Medulla oblongata (tissue), 1 donor: ENCODE results near the gene PRKCZ.
"Not testable (repeated sequence)": the region's sequence is repeated elsewhere in the genome, so short reads cannot be mapped to it uniquely, and the experiment has no call there.

Experiments
- DNase-seq: peaks from one replicate; pipeline ENCODE4 v3.0.0-alpha.2; 2015; ENCODE audit errors: extremely low spot score

The PRKCZ gene

DNA sequence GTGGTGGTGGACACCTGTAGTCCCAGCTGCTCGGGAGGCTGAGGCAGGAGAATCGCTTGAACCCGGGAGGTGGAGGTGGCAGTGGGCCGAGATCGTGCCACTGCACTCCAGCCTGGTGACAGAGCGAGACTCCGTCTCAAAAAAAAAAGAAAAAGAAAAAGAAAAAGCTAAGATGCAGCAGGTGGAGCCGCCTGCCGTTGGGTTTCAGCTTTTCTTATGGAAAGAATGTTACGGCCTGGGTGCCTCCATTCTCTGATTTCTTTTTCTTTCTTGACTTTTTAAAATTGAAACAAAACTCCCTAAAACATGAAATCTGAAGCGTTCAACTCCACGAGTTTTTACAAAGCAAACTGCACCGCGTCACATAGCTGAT is 64.4 kb downstream of the PRKCZ start:
- not testable (repeated sequence) for DNase-seq

DNA sequence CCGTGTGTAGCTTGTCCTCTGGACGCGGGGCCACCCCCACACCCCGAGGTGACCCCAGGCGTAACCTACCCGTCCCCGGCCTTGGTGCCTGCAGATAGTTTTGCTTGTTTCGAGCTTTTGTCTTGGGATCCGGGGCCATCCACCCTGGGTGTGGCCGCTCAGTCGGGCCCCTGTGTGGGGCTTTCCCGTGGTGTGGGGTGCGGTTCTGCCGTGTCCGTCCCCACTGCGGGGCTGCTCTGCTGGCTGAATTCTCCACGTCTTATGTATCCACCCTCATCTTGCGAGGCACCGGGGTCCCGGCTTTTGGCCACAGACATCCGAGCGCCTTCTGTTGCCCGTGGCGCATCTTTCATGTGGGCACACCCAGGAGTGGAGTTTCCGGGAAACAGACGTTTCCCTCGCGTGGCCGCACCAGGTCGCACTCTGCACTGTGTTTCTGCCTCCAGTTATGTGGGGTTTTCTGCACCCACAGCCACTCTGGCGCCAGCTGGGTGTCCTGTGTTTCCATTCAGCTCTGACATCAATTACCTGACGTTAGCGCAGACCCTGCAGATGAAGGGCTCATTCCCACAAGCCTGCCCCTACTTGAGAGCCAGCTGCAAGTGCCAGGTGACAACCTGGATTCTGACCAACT is 64.9 kb downstream of the PRKCZ start:
- no peak for DNase-seq

- DNase-seq, result no peak
Observed at GRCh38 chr1:2115702-2116341, 65.6 kb downstream of the PRKCZ start.

- no peak for DNase-seq
Observed at GRCh38 chr1:2119886-2120285, 69.7 kb downstream of the PRKCZ start.

DNA sequence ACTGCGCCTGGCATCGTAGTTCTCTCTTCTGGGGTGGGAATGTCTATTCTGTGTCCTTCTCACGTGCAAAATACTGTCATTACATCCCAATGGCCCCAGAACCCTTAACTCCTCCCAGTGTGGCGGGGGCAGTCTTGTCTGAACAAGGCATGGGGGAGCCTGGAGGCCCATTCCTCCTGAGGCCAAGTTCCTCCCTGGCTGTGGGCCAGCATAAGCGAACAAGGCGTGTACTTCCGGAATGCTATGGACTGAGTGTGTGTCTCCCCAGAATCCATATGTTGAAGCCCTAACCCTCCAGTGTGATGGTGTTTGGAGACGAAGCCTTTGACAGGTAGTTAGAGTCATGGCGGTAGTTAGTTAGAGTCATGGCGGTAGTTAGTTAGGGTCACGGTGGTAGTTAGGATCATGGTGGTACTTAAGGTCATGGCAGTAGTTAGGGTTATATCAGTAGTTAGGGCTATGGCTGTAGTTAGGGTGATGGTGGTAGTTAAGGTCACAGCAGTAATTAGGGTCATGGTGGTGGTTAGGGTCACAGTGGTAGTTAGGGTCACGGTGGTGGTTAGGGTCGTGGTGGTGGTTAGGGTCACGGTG is 71.0 kb downstream of the PRKCZ start:
- DNase-seq, result no peak

GRCh38 chr1:2121794-2122193 is 71.6 kb downstream of the PRKCZ start:
- DNase-seq, result not testable (repeated sequence)

- DNase-seq, result peak; percentile 75
Observed at GRCh38 chr1:2124446-2125198, 74.4 kb downstream of the PRKCZ start.

- peak; percentile 41 for DNase-seq
Observed at GRCh38 chr1:2125350-2126211, 75.4 kb downstream of the PRKCZ start.

DNA sequence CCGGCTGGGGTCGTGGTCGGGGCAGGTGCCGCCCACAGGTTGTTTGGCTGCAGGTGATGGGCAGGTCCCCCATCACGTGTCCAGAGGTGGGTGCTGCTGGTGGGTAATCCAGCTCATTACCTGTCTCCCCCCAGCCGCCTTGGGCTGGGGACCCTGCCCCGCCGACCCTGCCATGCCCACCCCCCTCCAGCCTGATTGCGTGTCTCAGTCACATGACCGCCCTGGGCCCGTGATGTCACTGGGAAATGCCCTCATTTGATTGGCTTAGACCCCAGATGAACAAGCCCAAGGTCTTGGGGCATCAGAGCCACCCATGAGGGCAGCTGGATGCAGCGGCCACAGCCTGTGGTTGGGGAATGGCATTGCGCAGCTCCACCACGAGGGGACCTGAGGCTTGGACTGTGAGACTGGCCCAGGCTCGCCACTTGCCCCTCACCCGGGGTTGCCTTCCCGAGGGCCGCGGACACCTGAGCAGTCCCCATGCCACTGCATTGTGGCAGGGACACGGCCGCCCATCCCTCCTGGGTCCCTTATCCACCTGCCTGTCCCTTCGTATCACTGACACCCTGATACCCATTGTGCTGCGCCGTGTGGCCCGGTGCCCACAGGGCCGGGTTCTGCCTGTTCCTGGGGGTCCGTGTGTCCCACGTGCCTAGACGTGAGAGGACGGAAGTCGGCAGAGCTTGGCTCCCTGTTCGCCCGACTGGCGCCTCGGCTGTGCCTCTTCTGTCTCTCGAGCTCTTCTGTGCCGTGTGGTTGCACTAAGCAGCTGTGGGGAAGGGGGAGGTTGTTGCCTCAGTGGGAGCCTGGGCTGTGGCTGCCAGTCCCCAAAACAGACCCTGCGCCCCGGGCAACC is 76.3 kb downstream of the PRKCZ start:
- DNase-seq, result peak; percentile 31

DNA sequence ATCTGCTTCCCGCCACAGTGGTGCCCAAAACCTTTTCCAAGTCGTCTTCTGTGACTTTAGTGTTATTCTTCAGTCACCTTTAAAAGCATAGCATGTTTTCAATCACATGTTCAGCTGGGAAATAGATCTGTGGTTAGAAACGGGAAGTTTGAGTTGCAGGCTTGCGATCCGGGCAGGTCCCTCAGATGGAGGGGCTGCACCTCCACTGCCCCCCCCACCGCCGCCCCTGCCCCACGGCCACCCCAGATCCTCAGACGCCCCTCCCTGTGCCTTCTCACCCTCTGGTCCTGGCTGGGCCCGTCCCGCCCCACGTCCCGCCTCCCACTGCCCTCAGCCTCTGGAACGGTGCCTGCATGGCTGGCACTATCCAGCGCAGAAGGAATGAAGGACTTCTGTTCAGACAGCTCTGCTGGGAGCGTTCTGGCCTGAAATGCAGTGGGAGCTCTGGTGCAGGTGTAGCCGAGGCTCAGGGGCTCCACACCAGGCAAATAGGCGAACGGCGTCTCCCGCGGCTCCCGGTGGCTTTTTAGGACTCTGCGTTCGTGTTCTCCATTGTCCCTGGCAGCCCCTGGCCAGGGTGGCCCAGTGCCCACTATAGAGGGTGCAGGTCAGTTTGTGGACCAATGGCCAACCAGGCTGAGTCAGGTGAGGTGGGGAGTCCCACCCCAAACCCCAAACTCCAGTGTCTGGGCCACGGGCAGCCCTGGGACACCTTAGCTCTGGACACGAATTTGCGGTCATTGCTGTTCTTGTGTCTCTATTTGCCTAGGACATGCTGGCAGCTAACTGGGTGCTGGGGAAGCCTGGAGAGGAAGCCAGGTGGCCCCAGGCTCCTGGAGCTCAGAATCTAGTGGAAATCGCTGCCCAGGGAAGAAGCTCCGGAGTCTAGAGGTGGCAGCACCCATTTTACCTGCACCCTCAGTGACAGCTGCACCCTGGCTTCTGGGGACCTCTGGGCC is 77.3 kb downstream of the PRKCZ start:
- DNase-seq, result peak; percentile 80

DNA sequence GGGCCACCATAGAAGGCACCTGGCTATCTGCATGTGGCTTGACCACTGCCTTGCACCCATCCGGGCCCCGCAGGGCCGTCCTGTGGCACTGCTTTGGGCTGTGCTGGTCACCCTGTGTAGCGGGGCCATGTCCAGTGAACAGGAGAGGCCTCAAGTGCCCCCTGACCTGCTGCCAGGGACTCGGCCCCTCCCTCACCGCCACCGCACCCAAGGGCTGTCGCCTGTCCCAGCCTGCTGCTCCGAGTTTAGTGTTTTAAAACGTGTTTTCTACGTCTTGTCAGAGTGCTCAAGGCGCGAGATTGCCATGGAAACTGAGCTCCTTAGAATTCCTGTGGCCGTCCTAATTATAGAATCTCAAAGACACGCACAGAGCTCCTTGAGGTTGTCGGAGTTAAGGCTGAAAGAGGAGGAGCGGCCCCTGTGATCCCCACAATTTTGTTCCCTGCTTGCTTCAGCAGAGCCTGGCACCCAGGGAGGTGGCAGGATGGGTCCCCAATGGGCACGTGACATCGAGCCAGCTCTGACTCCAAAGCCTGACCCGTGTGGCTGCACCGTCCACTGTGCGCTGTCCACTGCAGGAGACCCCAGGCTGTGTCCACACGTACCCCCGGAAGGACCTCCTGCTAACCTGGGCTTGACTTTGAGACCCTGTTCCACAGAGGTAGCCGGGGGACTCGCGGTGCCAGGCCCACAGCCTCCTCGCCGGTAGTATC is 78.1 kb downstream of the PRKCZ start:
- DNase-seq, result no peak

DNA sequence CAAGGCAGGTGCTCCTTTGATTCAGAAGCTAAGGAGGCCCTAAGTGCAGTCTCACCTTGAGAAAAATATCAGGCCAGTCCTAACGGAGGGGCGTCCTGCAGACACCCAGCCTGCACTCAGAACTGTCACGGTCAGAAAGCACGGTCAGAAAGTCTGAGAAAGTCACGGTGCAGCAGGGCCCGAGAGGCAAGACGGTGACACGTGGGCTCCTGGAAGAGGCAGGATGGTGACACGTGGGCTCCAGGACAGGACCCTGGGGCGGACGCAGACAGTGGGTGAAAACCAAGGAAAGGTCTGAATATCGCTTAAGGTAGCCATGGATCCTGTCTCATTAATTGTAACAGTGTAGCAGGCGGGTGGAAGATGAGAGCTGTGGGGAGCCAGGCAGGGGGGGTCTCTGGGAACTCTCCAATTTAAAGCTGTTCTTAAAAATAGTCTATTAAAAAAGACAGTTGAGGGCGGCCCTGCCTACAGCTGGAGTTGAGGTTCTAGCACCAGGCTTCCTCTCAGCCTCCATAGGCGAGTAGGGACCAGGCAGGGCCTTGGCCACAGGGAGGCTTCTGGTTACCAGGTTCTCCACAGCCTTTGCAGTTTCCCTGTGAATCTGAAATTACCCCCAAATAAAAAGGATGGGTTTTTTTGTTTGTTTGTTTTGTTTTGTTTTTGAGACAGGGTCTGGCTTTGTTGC is 79.2 kb downstream of the PRKCZ start:
- no peak for DNase-seq

- no peak for DNase-seq
Observed at GRCh38 chr1:2130156-2130555, 79.9 kb downstream of the PRKCZ start.

DNA sequence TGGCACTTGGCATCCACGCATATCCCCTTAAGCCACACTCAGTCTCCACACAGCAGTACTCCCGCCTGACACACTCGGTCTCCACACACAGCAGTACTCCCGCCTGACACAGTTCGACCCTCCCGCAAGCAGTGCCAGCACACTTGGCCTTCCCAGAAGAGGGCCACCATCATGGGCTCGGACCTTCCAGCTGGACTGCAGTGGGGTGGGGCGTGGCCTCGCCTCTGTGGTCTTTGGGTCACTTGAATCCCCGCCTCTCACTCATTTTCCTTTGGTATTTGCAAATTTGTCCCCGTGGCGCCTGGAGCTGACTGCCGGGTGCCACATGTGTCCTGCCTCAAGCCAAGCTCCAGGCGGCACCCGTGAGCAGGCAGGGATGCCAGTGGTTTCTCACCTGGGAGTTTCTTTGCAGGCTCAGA is 80.7 kb downstream of the PRKCZ start:
- no peak for DNase-seq

- peak; percentile 44 for DNase-seq
Observed at GRCh38 chr1:2132222-2133038, 82.2 kb downstream of the PRKCZ start.

DNA sequence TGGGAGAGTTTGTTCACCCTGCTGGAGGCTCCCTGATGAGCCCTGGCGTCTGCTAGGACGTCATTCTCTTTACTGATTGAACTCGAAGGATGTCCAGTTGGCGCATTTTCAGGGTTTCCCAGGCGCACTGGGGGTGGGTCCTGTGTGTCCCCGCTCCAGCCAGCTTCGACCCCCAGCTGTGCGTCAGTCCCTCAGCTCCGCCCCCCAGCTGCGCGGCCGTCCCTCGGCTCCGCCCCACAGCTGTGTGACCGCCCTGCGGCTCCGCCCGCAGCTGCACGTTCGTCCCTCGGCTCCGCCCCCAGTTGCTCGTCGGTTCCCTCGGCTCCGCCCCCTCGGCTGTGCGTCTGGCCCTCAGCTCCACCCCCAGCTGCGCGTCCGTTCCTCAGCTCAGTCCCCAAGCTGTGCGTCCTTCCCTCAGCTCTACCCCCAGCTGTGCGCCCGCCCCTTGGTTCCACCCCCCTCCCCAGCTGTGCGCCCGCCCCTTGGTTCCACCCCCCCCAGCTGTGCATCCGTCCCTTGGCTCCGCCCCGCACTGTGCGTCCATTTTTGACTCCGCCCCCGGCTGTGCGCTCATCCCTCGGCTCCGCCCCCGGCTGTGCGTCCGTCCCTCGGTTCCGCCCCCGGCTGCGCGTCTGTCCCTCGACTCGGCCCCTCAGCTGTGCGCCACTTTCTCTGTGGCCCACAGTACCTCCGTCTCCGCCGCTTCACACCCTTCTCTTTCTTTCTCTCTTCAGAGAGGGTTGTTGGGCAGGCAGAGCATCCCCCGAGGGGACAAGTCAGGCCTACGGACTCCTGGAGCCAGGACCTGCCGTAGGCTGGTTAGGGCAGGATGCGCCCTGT is 83.0 kb downstream of the PRKCZ start:
- DNase-seq, result peak; percentile 96

DNA sequence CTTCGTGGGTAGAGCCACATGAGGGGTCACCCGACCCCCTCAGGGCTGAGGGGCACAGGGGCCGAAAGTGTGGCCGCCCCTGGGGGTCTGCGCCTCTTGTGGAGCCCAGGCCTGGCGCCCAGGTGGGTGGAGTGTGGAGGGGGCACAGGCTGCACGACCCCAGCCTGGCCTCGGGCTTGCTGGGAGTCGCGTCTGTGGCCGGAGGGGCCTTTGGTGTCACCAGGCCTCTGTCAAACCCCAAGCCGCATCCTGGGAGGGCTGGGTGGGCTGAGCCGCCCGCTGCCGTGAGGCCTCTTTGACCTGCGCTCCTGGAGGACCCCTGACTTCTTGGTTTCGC is 83.6 kb downstream of the PRKCZ start:
- DNase-seq, result no peak
